ENCODE data around the gene TMEM89.

TMEM89 gene

DNA sequence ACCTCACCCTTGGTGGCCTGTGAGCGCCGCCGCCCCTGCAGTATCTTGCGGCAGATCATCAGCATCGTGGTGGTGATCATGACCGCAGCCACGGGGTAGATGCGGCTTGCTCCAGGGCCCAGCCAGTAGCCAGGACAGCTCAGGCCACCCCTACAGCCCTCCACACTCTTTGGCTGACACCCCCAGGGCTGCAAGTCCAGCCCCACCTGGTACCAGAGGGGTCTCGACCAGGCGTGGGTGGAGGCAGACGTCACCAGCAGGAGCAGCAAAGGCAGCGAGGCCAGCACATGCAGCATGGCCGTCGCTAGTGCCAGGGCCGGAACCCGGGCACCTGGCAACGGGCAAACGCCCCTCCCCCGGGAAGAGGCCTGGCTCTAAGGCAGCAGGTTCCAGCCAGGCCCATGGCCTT is at the start of gene TMEM89:
Gene TMEM89, minus strand, starts transcription at position 309 of the 409 bp plus-strand sequence. Its CDS starts 13 bp downstream, at position 296.
- DNase-seq = no peak

DNA sequence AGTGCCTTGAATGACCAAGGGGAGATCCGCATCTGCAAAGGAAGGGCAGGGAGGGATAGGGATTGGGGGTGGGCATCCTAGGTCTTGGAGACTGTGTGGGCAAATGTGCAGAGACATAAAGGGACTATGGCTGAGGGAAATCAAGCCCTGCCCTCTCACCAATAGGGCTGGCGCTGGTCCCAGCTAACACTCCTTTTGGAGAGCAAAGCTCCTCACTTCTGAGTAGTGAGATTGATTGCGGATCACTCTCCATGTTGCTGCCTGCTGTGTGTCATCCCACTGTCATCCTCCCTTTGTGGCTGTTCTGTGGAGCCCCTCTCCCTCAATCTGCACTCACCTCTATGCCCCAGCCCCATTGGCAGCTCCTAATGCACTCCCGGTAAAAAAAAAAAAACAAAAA is 43.4 kb upstream of the TMEM89 start:
- no peak for DNase-seq

- DNase-seq = no peak
Measured at GRCh38 chr3:48664313-48664644, 42.7 kb upstream of the TMEM89 start.

DNA sequence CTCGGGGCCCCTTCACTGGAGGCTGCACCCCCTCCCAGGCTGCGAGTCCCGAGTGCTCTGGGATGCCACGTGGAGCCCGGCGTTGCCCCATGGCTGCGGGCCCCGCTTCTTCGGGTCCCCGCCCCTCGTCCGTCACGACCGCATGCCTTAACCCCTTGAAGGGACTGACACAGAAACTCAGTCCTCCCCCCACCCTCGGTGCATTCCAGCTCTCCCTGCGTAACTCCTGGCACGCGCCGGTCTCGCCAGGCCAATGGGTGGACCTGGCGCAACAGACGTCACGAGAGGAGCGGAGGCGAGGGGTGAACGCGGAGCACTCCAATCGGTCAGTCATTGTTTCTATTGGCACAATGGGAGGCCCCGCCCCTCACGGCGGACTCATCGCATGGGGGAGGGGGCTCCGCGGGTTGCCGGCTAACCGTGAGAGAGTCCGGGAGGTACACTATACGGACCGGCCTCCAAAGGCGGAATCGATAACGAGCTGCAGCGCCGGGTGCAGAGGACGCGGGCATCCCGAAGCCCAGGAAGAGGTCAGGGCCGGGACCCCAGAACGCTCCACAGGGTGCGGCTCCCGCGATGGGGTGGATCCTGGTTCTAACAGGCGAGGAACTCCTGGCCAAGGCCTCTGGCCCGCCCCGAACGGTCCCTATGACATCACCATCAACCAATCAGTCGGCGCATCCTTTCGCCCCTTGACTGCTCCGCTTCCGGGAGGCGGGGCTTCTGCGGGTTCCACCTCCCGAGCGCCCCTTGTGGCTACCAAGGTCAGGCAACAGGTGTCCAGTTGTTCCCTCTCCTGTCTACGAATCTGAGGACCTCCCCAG is 42.1 kb upstream of the TMEM89 start:
- DNase-seq = peak; percentile 91

- peak; percentile 74 for DNase-seq
Measured at GRCh38 chr3:48662753-48663488, 41.4 kb upstream of the TMEM89 start, which contains the start of gene CELSR3. TSS of gene CELSR3 (minus strand) at chr3:48662886. CDS start at chr3:48662634, 252 bp downstream.

DNA sequence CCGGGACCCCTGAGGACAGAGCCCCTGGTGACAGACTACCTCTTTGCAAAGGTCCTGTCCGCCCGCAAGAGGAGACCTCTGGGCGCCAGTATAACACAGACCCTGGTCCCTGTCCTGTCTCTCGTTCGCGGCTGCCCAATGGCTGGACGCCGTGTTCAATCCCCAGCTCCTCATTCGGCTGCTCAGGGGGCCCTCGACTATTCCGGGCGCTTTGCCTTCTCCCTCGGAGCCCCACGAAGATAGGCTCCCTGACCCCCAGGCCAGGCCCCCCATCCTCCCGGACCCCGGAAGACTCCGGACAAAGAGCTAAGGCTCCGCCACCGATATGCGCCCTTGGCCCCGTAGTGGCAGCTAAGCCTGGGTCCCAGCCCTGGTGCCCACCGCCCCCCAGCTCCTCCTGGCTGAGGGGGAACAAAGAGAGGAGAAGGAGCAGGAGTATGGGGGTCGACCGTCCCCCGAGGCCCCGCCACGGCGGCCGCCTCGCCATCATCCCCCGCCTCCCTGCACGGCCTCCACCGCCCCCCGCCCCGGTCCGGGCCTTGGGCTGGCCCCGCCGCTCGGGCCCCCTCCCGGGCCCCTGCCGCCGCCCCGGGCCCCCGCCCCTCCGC is 40.7 kb upstream of the TMEM89 start:
- DNase-seq = no peak

DNA sequence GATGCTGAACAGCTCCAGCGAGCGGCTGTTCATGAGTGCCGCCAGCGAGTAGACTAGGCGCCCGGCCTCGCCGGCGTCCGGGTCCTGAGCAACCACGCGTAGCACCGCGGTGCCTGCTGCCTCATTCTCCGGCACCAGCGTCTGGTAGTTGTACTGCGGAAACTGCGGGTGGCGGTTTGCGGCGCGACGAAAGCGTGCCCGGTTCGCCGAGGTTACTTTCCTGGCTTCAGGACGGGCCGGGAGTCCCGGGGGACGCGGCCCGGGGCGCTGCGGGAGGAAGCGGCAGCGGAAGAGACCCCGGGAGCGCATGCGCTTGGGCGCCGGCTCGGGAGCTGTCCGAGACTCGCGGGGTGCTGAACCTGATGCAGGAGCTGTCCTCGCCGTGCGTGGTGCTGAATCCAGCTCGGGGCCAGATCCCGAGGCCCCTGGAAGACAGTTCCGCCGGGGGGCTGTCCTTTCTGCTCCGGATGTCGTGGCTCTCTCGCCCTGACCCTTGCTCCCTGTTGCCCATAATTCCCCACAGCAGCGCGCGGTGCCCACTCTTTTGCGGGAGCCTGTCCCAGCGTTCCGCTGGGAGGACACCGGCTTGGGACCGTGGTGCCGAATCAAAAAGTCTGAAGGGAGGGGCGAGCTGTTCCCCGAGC is 40.1 kb upstream of the TMEM89 start:
- DNase-seq = peak; percentile 75

GRCh38 chr3:48660800-48661400 is 39.3 kb upstream of the TMEM89 start:
- DNase-seq = no peak

DNA sequence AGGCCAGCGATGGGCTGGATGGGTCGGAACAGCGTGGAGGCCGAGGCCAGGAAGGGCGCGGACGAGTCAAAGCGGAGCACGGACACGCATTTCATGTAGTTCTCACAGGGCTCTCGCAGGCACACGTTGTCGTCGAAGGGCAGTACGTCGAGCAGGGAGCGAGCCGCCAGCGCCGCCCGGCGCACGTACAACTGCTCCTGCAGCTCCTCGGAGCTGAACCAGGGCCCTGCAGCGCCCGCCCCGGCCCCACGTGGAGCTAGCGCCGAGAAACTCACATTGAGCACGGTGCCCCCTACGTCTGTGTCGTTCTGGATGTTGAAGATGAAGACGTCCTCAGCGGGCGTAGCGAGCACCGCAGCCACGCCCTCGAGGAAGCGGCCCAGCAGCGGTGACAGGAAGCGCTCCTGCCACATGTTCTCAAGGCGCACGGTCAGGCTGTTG is 35.3 kb upstream of the TMEM89 start:
- DNase-seq = peak; percentile 52

- DNase-seq = peak; percentile 89
Measured at GRCh38 chr3:48656061-48656840, 34.7 kb upstream of the TMEM89 start.

DNA sequence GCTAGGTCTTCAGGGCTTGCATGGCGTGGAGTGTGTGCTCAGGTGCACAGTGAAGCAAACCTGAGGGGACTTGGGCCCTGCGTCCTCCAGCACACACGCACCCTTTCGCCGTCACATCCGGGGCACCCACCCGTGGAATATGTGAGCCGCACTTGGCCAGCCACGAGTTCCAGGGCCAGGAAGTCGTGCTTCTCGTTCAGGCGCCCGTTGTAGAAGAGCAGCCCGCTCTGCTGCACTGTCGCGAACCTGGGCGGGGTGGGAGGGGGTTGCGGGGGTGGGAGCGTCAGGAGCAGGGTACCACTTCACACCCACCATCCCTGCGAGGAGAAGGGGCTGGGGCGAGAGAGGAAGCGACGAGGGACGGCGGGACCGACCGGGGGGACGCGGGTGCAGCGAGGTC is 34.0 kb upstream of the TMEM89 start:
- DNase-seq = peak; percentile 59

- DNase-seq = no peak
Measured at GRCh38 chr3:48655063-48655462, 33.5 kb upstream of the TMEM89 start.

GRCh38 chr3:48652923-48653715 is 31.6 kb upstream of the TMEM89 start:
- no peak for DNase-seq

- no peak for DNase-seq
Measured at GRCh38 chr3:48651771-48652170, 30.2 kb upstream of the TMEM89 start.

DNA sequence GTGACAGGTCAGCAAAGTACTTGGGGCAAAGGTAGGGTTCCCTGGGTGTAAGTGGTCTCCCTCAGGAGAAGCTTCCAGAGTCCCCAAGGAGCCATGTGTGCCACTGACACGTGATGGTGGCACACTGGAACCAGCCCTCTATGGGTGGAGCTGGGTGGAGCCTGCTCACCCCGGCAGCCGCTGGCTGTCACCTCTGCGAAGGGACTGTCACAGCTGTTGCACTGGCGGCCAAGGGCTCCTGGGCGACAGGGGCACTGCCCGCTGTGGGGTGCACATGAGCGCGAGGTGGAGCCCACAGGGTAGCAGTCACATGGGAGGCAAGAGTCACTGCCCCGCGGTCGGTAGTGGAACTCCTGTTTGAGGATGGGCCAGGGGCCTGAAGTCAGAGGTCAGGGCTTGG is 29.2 kb upstream of the TMEM89 start:
- no peak for DNase-seq

- DNase-seq = no peak
Measured at GRCh38 chr3:48648188-48648850, 26.8 kb upstream of the TMEM89 start.

DNA sequence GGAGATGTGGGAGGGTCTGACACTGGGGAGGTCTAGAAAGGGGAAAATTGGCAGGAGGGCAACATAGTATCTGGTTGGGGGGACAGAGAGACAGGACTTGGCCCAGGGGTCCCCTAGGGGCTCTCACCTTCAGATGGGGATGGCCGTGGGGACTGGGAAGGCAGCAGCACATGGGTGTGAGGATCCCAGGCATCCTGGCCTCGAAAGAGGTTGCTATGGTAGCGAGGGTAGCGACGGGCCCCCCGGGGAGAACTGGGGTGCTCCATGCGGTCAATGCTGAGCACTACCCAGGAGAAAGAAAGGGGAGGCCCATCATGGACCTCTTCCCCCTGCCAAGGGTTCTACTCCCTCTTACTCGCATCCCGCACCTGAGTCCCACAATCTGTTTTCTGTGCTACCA is 26.1 kb upstream of the TMEM89 start:
- no peak for DNase-seq

- no peak for DNase-seq
Measured at GRCh38 chr3:48644898-48645760, 23.6 kb upstream of the TMEM89 start.

DNA sequence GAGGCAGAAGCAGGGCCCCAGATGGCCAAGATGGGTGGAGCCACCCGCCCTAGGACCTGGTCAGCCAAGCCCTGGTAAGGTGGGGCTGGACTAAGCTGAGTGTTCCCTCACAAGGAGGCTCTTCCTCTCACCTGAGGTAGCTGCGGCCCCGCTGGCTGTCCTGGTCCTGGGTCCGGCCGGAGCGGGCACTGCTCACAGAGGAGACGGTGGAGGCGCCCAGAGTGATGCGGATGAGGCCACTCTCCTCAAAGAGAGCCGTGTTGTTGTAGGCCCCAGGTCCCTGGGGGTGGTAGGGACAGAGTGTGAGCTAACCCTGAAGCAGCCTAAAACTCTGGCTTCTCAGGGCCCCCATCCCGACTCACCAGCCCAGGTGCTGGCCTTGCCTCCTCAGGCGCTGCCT is 21.0 kb upstream of the TMEM89 start:
- DNase-seq = no peak

- DNase-seq = no peak
Measured at GRCh38 chr3:48641396-48641795, 19.8 kb upstream of the TMEM89 start.
